SK-N-SH treated with all-trans-retinoic acid at 6 μM for 48 hours (cell line): ENCODE measurements around the gene SRF.
A peak's percentile ranks its signal among the peaks of the same experiment; 100 is the strongest.

Experiments used
- ATAC-seq: fragments of 200-7000 bp; cut with Tn5 transposase; 3 replicates; pipeline ENCODE4 v1.9.1; 2020; ENCODE audit warnings: mild to moderate bottlenecking, moderate library complexity
- ARNTL ChIP-seq: fragments of 450-650 bp; formaldehyde crosslinking; IDR thresholded peaks from 2 replicates; pipeline ENCODE4 v1.5.0; 2020; ENCODE audit warnings: low read depth, mild to moderate bottlenecking, moderate library complexity, borderline replicate concordance
- BACH2 ChIP-seq: fragments of 250-450 bp; sonication (Bioruptor Pico); IDR thresholded peaks from 2 replicates; pipeline ENCODE4 v1.9.0; 2021; ENCODE audit warnings: mild to moderate bottlenecking, borderline replicate concordance
- CSDC2 ChIP-seq: fragments of 250-450 bp; sonication (Bioruptor Pico); IDR thresholded peaks from 2 replicates; pipeline ENCODE4 v1.5.0; 2020; ENCODE audit warnings: mild to moderate bottlenecking, moderate library complexity
- CSRNP3 ChIP-seq: fragments of 250-450 bp; sonication (Bioruptor Pico); IDR thresholded peaks from 2 replicates; pipeline ENCODE4 v1.5.1; 2021; ENCODE audit warnings: mild to moderate bottlenecking, moderate library complexity
- ESRRG ChIP-seq: fragments of 250-450 bp; sonication (Bioruptor Pico); IDR thresholded peaks from 2 replicates; pipeline ENCODE4 v1.6.1; 2021; ENCODE audit warnings: mild to moderate bottlenecking
- GLIS3 ChIP-seq: fragments of 250-450 bp; sonication (Bioruptor Pico); IDR thresholded peaks from 2 replicates; pipeline ENCODE4 v1.5.0; 2020; ENCODE audit warnings: mild to moderate bottlenecking, moderate library complexity
- OSR1 ChIP-seq: fragments of 250-450 bp; sonication (Bioruptor Pico); IDR thresholded peaks from 2 replicates; pipeline ENCODE4 v1.8.0; 2022; ENCODE audit warnings: moderate library complexity, mild to moderate bottlenecking, inconsistent platforms
- PPARA ChIP-seq: fragments of 250-450 bp; sonication (Bioruptor Pico); IDR thresholded peaks from 2 replicates; pipeline ENCODE4 v1.5.0; 2020; ENCODE audit warnings: mild to moderate bottlenecking, borderline replicate concordance
- RARB ChIP-seq: fragments of 250-450 bp; sonication (Bioruptor Pico); IDR thresholded peaks from 2 replicates; pipeline ENCODE4 v1.8.0; 2021; ENCODE audit warnings: mild to moderate bottlenecking, moderate library complexity
- SNAI2 ChIP-seq: fragments of 250-450 bp; sonication (Bioruptor Pico); IDR thresholded peaks from 2 replicates; pipeline ENCODE4 v1.5.0; 2020; ENCODE audit warnings: mild to moderate bottlenecking, moderate library complexity
- TCF4 ChIP-seq: fragments of 250-450 bp; sonication (Bioruptor Pico); IDR thresholded peaks from 2 replicates; pipeline ENCODE4 v1.8.0; 2021; ENCODE audit warnings: mild to moderate bottlenecking, moderate library complexity, borderline replicate concordance
- TOX ChIP-seq: fragments of 250-450 bp; sonication (Bioruptor Pico); IDR thresholded peaks from 2 replicates; pipeline ENCODE4 v1.8.0; 2021; ENCODE audit warnings: mild to moderate bottlenecking, moderate library complexity, borderline replicate concordance
- ZC3H10 ChIP-seq: fragments of 250-450 bp; sonication (Bioruptor Pico); IDR thresholded peaks from 2 replicates; pipeline ENCODE4 v1.5.1; 2021; ENCODE audit warnings: mild to moderate bottlenecking, moderate library complexity
- ZFP3 ChIP-seq: fragments of 250-450 bp; sonication (Bioruptor Pico); IDR thresholded peaks from 2 replicates; pipeline ENCODE4 v1.5.0; 2020; ENCODE audit warnings: mild to moderate bottlenecking, moderate library complexity
- ZFP30 ChIP-seq: fragments of 450-650 bp; formaldehyde crosslinking; IDR thresholded peaks from 2 replicates; pipeline ENCODE4 v1.5.0; 2022; ENCODE audit warnings: mild to moderate bottlenecking, moderate library complexity
- ZNF70 ChIP-seq: fragments of 450-650 bp; formaldehyde crosslinking; IDR thresholded peaks from 2 replicates; pipeline ENCODE4 v1.5.0; 2020; ENCODE audit warnings: mild to moderate bottlenecking, moderate library complexity
- ZNF8 ChIP-seq: fragments of 450-650 bp; formaldehyde crosslinking; IDR thresholded peaks from 2 replicates; pipeline ENCODE4 v1.5.0; 2020; ENCODE audit warnings: mild to moderate bottlenecking, moderate library complexity
- TF ChIP-seq, protein P1 (sequence below): fragments of 250-450 bp; sonication (Bioruptor Pico); IDR thresholded peaks from 2 replicates; pipeline ENCODE4 v1.5.0; 2020; ENCODE audit warnings: mild to moderate bottlenecking, moderate library complexity
- TF ChIP-seq, protein P2 (sequence below): fragments of 250-450 bp; sonication (Bioruptor Pico); IDR thresholded peaks from 2 replicates; pipeline ENCODE4 v1.8.0; 2021; ENCODE audit warnings: low read depth, mild to moderate bottlenecking, moderate library complexity, borderline replicate concordance
- TF ChIP-seq, protein P3 (sequence below): fragments of 250-450 bp; sonication (Bioruptor Pico); IDR thresholded peaks from 2 replicates; pipeline ENCODE4 v1.5.1; 2020; ENCODE audit warnings: low read depth, mild to moderate bottlenecking, moderate library complexity

The SRF gene

GRCh38 chr6:43181621-43181941, 10.5 kb downstream of the SRF start:
- TF ChIP-seq TOX (no peak), CSDC2 (CRISPR knock-in tag) (0 out of 2 replicates have a peak, but pooled peaks have one; percentile 26)
- TF ChIP-seq, all 23 proteins: peak for 1
- no peak; the same call in 1 of the 3 replicates for ATAC-seq

DNA sequence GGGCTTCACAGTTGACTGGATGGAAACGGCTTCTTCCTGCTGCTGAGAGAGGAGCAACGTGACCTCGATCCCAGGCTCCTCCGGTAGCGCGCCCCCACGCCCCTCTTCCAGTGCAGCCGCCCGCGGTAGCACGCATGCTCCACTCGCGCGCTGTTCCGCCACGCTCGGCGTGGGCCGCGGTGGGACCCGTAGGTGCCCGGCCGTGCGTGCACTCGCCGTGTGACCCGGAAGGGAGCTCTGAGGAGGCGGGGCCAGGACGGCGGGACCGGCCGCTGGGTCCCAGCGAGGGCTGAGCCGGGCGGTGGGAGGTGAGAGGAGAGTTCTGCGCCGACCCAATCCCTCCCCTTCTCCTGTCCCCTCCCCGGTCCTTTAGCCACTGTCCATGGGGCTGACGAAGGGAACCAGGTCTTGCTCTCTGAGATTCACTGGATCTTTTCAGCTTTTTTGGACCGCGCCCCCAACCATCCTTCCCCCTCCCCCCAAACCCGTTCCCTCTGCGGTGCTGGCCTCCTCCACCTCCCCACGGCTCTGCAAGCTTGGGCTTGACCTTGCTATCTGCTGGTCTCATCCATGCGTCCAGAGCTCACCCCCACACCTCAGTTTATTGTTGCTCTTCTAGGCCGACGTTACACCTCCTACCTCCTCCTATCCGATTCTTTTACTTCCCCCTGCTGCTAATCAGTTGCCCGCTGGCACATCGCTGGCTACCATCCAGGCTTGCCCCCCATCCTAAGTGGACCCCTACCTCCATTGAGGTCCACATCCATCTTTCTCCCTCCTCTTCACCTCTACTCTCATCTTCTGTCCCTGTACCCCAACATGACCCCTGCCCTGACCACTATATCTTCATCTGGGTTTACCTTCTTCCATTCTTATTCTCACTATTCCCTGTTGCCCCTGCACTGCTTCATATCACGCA, 11.1 kb downstream of the SRF start, which contains the start of gene CUL9:
Gene CUL9, plus strand, starts transcription at position 255 of the 919 bp plus-strand sequence. CDS start 2,115 bp downstream, outside the sequence.
- ATAC-seq: peak; percentile 95
- TF ChIP-seq PPARA (CRISPR knock-in tag) (no peak), ZFP3 (CRISPR knock-in tag) (peak; percentile 60; the same call in 1 of the 2 replicates), GLIS3 (CRISPR knock-in tag) (peak; percentile 58; the same call in 1 of the 2 replicates), RARB (CRISPR knock-in tag) (no peak), CSDC2 (CRISPR knock-in tag) (no peak), TOX (no peak)
- TF ChIP-seq, protein P1, sequence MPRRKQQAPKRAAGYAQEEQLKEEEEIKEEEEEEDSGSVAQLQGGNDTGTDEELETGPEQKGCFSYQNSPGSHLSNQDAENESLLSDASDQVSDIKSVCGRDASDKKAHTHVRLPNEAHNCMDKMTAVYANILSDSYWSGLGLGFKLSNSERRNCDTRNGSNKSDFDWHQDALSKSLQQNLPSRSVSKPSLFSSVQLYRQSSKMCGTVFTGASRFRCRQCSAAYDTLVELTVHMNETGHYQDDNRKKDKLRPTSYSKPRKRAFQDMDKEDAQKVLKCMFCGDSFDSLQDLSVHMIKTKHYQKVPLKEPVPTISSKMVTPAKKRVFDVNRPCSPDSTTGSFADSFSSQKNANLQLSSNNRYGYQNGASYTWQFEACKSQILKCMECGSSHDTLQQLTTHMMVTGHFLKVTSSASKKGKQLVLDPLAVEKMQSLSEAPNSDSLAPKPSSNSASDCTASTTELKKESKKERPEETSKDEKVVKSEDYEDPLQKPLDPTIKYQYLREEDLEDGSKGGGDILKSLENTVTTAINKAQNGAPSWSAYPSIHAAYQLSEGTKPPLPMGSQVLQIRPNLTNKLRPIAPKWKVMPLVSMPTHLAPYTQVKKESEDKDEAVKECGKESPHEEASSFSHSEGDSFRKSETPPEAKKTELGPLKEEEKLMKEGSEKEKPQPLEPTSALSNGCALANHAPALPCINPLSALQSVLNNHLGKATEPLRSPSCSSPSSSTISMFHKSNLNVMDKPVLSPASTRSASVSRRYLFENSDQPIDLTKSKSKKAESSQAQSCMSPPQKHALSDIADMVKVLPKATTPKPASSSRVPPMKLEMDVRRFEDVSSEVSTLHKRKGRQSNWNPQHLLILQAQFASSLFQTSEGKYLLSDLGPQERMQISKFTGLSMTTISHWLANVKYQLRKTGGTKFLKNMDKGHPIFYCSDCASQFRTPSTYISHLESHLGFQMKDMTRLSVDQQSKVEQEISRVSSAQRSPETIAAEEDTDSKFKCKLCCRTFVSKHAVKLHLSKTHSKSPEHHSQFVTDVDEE: peak; percentile 25; the same call in 1 of the 2 replicates
- TF ChIP-seq, all 23 proteins: peak for 3

GRCh38 chr6:43183441-43183840, 12.4 kb downstream of the SRF start:
- TF ChIP-seq SNAI2 (CRISPR knock-in tag) (no peak), ZFP3 (CRISPR knock-in tag) (no peak), TCF4 (CRISPR knock-in tag) (no peak), CSDC2 (CRISPR knock-in tag) (no peak), ZNF70 (CRISPR knock-in tag) (no peak), OSR1 (CRISPR knock-in tag) (no peak), ZC3H10 (CRISPR knock-in tag) (no peak)
- TF ChIP-seq, protein P2, sequence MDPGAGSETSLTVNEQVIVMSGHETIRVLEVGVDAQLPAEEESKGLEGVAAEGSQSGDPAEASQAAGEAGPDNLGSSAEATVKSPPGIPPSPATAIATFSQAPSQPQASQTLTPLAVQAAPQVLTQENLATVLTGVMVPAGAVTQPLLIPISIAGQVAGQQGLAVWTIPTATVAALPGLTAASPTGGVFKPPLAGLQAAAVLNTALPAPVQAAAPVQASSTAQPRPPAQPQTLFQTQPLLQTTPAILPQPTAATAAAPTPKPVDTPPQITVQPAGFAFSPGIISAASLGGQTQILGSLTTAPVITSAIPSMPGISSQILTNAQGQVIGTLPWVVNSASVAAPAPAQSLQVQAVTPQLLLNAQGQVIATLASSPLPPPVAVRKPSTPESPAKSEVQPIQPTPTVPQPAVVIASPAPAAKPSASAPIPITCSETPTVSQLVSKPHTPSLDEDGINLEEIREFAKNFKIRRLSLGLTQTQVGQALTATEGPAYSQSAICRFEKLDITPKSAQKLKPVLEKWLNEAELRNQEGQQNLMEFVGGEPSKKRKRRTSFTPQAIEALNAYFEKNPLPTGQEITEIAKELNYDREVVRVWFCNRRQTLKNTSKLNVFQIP (CRISPR knock-in tag): no peak
- TF ChIP-seq, protein P3, sequence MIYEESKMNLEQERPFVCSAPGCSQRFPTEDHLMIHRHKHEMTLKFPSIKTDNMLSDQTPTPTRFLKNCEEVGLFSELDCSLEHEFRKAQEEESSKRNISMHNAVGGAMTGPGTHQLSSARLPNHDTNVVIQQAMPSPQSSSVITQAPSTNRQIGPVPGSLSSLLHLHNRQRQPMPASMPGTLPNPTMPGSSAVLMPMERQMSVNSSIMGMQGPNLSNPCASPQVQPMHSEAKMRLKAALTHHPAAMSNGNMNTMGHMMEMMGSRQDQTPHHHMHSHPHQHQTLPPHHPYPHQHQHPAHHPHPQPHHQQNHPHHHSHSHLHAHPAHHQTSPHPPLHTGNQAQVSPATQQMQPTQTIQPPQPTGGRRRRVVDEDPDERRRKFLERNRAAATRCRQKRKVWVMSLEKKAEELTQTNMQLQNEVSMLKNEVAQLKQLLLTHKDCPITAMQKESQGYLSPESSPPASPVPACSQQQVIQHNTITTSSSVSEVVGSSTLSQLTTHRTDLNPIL (CRISPR knock-in tag): no peak
- TF ChIP-seq, protein P1: no peak
- no peak for ATAC-seq

DNA sequence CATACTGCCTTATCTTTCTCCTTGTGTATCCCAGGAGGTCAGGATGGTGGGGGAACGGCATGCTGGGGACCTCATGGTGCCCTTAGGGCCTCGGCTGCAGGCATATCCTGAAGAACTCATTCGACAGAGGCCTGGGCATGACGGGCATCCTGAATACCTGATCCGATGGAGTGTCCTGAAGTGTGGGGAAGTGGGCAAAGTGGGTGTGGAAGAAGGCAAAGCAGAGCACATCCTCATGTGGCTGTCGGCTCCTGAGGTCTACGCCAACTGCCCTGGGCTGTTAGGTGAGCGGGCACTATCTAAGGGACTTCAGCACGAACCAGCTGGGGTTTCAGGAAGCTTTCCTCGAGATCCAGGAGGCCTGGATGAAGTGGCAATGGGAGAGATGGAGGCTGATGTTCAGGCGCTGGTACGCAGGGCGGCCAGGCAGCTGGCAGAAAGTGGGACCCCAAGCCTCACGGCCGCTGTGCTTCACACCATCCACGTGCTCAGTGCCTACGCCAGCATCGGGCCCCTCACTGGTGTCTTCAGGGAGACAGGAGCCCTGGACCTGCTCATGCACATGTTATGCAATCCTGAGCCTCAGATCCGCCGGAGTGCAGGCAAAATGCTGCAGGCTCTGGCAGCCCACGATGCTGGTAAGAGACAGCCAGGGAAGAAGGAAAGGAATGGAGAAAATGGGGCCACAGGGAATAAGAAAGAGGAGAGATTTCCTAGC, 13.4 kb downstream of the SRF start:
- no peak for ATAC-seq
- TF ChIP-seq ARNTL (CRISPR knock-in tag) (no peak), TOX (no peak), GLIS3 (CRISPR knock-in tag) (no peak), BACH2 (CRISPR knock-in tag) (no peak), ESRRG (CRISPR knock-in tag) (no peak), CSRNP3 (CRISPR knock-in tag) (no peak), ZC3H10 (CRISPR knock-in tag) (no peak), ZFP3 (CRISPR knock-in tag) (no peak), RARB (CRISPR knock-in tag) (no peak), TCF4 (CRISPR knock-in tag) (no peak), ZFP30 (CRISPR knock-in tag) (no peak), SNAI2 (CRISPR knock-in tag) (no peak), ZNF8 (CRISPR knock-in tag) (no peak)
- TF ChIP-seq, protein P2 (CRISPR knock-in tag): no peak
